Measurements from ENCODE around the gene EXPH5. TPM values are rescaled to one million over a fixed set of nuclear protein-coding genes. Genes with fewer than 3 reads are reported as not detected.

Gene EXPH5
- polyA plus RNA-seq, 1 donor (not counting 4 experiments of a cell fraction or from before 2014, with no cell fraction given) = 11.7 TPM

DNA sequence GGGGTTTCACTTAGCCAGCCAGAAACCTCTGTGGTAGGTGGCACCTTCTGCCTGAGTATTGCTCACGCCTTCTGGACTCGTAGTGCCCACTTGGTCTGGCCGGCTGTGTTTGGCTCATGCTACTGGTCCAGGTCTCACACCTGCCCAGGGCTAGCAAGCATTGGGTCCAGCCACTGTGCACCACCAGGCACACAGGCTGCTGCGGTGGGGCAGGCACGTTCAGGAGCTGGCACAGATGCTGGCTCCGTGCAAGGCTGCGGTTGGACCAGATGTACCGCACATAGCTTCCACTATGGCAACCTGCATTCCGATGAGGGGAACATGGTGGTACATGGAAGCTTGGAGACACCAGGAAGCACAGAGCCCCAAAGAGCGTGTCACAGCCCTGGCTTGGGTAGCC is 34.8 kb upstream of the EXPH5 start:
- no peak overlapping the region for H3K9ac ChIP-seq (ENCODE audit: control insufficient read depth, extremely low read depth, insufficient read depth, low read length)
- H3K4me3 ChIP-seq (ENCODE audit: control insufficient read depth in 2 of 3, extremely low read depth in 1 of 3, insufficient read depth in 2 of 3, low read depth in 1 of 3, low read length in 3 of 3) = no peak overlapping the region
- peaks cover 8% of the 10 kb centered on the region for H3K4me1 ChIP-seq (ENCODE audit: control insufficient read depth, extremely low read depth, insufficient read depth, low read length)
- H2AFZ ChIP-seq (ENCODE audit: control insufficient read depth, low read length) = no peak overlapping the region
- DNase-seq (ENCODE audit: low read depth, low spot score) (no peak), FAIRE-seq (no peak)
- dilution Hi-C loops (cut with MboI; ENCODE audit: extremely low pct_ligation_motif_present, low sequenced_read_pairs) = no loop called here
- H3K36me3 ChIP-seq (ENCODE audit: control insufficient read depth in 2 of 2, extremely low read depth in 1 of 2, insufficient read depth in 2 of 2, low read length in 2 of 2) = no peaks in the 10 kb centered on the region
- H3K9me1 ChIP-seq (ENCODE audit: control insufficient read depth, extremely low read depth, insufficient read depth, low read length) = no peaks in the 10 kb centered on the region
- no peak for TF ChIP-seq EZH2 (IDR thresholded peaks at IDR 0.05; ENCODE audit: low read length)
- TF ChIP-seq CTCF (optimal IDR thresholded peaks at IDR 0.05 in 1 of 3, IDR thresholded peaks at IDR 0.05 in 1 of 3, conservative IDR thresholded peaks at IDR 0.05 in 1 of 3; ENCODE audit: extremely low read depth in 1 of 3, insufficient read depth in 2 of 3, low read length in 3 of 3) = no peak
- no peak overlapping the region for H3K27ac ChIP-seq (ENCODE audit: control insufficient read depth, insufficient read depth, low read length)
- no peak overlapping the region for H3K4me2 ChIP-seq (ENCODE audit: control insufficient read depth, extremely low read depth, insufficient read depth, low read depth, low read length)
- no peaks in the 10 kb centered on the region for H3K27me3 ChIP-seq (ENCODE audit: control insufficient read depth, extremely low read depth, insufficient read depth, low read length)
- H3K79me2 ChIP-seq (ENCODE audit: control insufficient read depth, insufficient read depth, low read length) = no peaks in the 10 kb centered on the region
- H3K9me3 ChIP-seq (ENCODE audit: control insufficient read depth, low read depth, low read length) = peaks cover 2% of the 10 kb centered on the region
- no peaks in the 10 kb centered on the region for H4K20me1 ChIP-seq (ENCODE audit: control insufficient read depth, extremely low read depth, insufficient read depth, low read length)

DNA sequence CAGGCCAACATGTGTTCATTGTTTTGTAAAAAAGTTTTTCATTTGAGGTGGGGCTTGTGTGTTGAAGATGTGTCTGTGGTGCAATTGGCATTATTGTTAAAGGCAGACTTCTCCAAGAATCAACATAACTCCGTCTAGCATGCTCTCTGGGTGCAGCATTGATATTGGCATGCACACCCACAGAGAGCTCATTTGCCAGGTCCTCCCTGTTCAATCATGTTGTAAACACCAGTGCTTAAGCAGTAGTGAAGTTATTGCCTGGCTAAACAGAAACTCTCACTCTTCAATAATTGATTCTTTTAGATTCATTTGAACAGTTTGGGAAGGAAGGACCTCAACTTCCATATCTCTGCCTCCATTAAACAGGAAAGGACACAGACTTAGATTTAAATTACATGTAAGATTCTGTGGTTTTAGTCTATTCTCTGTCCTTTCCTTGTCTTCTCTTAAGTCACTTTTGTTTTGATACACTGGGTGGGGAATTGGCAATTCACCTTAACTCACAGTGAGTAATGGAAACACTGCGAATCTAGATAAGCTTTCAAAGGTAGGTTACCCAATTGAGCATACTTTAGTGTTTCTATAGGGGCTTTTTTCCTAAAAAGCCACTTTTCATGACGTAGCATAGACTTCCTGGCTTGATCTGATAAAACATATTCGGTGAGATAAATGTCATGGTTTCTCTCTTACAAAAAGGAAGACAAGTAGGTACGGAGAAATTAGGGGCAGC is 30.8 kb upstream of the EXPH5 start:
- H4K20me1 ChIP-seq (ENCODE audit: control insufficient read depth, extremely low read depth, insufficient read depth, low read length) = no peaks in the 10 kb centered on the region
- dilution Hi-C loops (cut with MboI; ENCODE audit: extremely low pct_ligation_motif_present, low sequenced_read_pairs) = no loop called here
- peak; percentile 32 for FAIRE-seq
- no peak overlapping the region for H3K4me3 ChIP-seq (ENCODE audit: control insufficient read depth in 2 of 3, extremely low read depth in 1 of 3, insufficient read depth in 2 of 3, low read depth in 1 of 3, low read length in 3 of 3)
- H3K36me3 ChIP-seq (ENCODE audit: control insufficient read depth in 2 of 2, extremely low read depth in 1 of 2, insufficient read depth in 2 of 2, low read length in 2 of 2) = no peaks in the 10 kb centered on the region
- H2AFZ ChIP-seq (ENCODE audit: control insufficient read depth, low read length) = peak overlapping the region; percentile 73
- H3K9me3 ChIP-seq (ENCODE audit: control insufficient read depth, low read depth, low read length) = peaks cover 2% of the 10 kb centered on the region
- H3K4me2 ChIP-seq (ENCODE audit: control insufficient read depth, extremely low read depth, insufficient read depth, low read depth, low read length) = peak overlapping the region; percentile 66
- no peaks in the 10 kb centered on the region for H3K27me3 ChIP-seq (ENCODE audit: control insufficient read depth, extremely low read depth, insufficient read depth, low read length)
- H3K9ac ChIP-seq (ENCODE audit: control insufficient read depth, extremely low read depth, insufficient read depth, low read length) = no peak overlapping the region
- no peak for TF ChIP-seq EZH2 (IDR thresholded peaks at IDR 0.05; ENCODE audit: low read length)
- no peak for TF ChIP-seq CTCF (optimal IDR thresholded peaks at IDR 0.05 in 1 of 3, IDR thresholded peaks at IDR 0.05 in 1 of 3, conservative IDR thresholded peaks at IDR 0.05 in 1 of 3; ENCODE audit: extremely low read depth in 1 of 3, insufficient read depth in 2 of 3, low read length in 3 of 3)
- no peaks in the 10 kb centered on the region for H3K9me1 ChIP-seq (ENCODE audit: control insufficient read depth, extremely low read depth, insufficient read depth, low read length)
- no peak for DNase-seq (ENCODE audit: low read depth, low spot score)
- peaks cover 22% of the 10 kb centered on the region for H3K4me1 ChIP-seq (ENCODE audit: control insufficient read depth, extremely low read depth, insufficient read depth, low read length)
- no peak overlapping the region for H3K27ac ChIP-seq (ENCODE audit: control insufficient read depth, insufficient read depth, low read length)
- no peaks in the 10 kb centered on the region for H3K79me2 ChIP-seq (ENCODE audit: control insufficient read depth, insufficient read depth, low read length)

Measured in keratinocyte (primary cell).